SK-N-SH treated with all-trans-retinoic acid at 6 μM for 48 hours (cell line): Measurements from ENCODE around the gene ARMC6.

Experiments used
- ARNTL ChIP-seq: fragments of 450-650 bp; formaldehyde crosslinking; IDR thresholded peaks from 2 replicates; pipeline ENCODE4 v1.5.0; 2020; ENCODE audit warnings: low read depth, mild to moderate bottlenecking, moderate library complexity, borderline replicate concordance
- ESRRG ChIP-seq: fragments of 250-450 bp; sonication (Bioruptor Pico); IDR thresholded peaks from 2 replicates; pipeline ENCODE4 v1.6.1; 2021; ENCODE audit warnings: mild to moderate bottlenecking
- ZNF565 ChIP-seq: fragments of 450-650 bp; formaldehyde crosslinking; conservative IDR thresholded peaks from 2 replicates; pipeline ENCODE4 v1.5.0; 2020; ENCODE audit warnings: low read depth, mild to moderate bottlenecking, moderate library complexity
- ZNF8 ChIP-seq: fragments of 450-650 bp; formaldehyde crosslinking; IDR thresholded peaks from 2 replicates; pipeline ENCODE4 v1.5.0; 2020; ENCODE audit warnings: mild to moderate bottlenecking, moderate library complexity
- TF ChIP-seq, protein P1 (sequence below): fragments of 250-450 bp; sonication (Bioruptor Pico); IDR thresholded peaks from 2 replicates; pipeline ENCODE4 v1.8.0; 2021; ENCODE audit warnings: low read depth, mild to moderate bottlenecking, moderate library complexity, borderline replicate concordance

DNA sequence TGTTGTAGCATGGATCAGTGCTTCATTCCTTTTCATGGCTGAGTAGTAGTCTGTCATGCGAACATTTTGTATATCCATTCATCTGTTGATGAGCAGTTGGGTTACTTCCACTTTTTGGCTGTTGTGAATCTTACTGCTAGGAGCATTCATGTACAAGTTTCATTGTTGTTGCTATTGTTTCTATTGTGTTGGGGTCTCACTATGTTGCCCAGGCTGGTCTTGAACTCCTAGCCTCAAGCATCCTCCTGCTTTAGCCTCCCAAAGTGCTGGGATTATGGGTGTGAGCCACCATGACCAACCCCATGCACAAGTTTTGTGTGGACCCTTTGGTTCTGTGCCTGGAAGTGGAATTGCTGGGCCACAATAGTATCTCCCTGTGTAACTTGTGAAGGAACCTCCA lies 46.2 kb downstream of the ARMC6 start:
- TF ChIP-seq ESRRG (CRISPR knock-in tag), result no peak
- no peak for TF ChIP-seq ARNTL (CRISPR knock-in tag)
- TF ChIP-seq, protein P1, sequence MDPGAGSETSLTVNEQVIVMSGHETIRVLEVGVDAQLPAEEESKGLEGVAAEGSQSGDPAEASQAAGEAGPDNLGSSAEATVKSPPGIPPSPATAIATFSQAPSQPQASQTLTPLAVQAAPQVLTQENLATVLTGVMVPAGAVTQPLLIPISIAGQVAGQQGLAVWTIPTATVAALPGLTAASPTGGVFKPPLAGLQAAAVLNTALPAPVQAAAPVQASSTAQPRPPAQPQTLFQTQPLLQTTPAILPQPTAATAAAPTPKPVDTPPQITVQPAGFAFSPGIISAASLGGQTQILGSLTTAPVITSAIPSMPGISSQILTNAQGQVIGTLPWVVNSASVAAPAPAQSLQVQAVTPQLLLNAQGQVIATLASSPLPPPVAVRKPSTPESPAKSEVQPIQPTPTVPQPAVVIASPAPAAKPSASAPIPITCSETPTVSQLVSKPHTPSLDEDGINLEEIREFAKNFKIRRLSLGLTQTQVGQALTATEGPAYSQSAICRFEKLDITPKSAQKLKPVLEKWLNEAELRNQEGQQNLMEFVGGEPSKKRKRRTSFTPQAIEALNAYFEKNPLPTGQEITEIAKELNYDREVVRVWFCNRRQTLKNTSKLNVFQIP, result no peak
- TF ChIP-seq ZNF565, result no peak
- TF ChIP-seq ZNF8 (CRISPR knock-in tag), result no peak
